ENCODE measurements around the gene MST1. TPM values are rescaled to one million over a fixed set of nuclear protein-coding genes. Genes with fewer than 3 reads are reported as not detected.

Gene MST1
- 1.1 and 1.3 TPM in 2 replicates for total RNA-seq (2012; rRNA removed)
- polyA plus RNA-seq (2012; rRNA removed) = 13.0 and 16.6 TPM in 2 replicates
- polyA plus RNA-seq (2012; cell fraction: cytosol; rRNA removed) = 2.9 and 4.5 TPM in 2 replicates
- polyA plus RNA-seq (2012; cell fraction: nucleus; rRNA removed; ENCODE audit: low replicate concordance) = 161 and 240 TPM in 2 replicates
- percentile 36 among the genes with signal in this experiment for Bru-seq, nascent RNA
- BruChase-seq, experiment 1, labeled RNA remaining after a 6-hour chase = percentile 49 among the genes with signal in this experiment
- percentile 42 among the genes with signal in this experiment for BruChase-seq, experiment 2, labeled RNA remaining after a 2-hour chase
- long read RNA-seq, partial matches to known transcripts = 3 of 9 reads
- long read RNA-seq, other reads (novel, unspliced or antisense) = 5 of 9 reads

DNA sequence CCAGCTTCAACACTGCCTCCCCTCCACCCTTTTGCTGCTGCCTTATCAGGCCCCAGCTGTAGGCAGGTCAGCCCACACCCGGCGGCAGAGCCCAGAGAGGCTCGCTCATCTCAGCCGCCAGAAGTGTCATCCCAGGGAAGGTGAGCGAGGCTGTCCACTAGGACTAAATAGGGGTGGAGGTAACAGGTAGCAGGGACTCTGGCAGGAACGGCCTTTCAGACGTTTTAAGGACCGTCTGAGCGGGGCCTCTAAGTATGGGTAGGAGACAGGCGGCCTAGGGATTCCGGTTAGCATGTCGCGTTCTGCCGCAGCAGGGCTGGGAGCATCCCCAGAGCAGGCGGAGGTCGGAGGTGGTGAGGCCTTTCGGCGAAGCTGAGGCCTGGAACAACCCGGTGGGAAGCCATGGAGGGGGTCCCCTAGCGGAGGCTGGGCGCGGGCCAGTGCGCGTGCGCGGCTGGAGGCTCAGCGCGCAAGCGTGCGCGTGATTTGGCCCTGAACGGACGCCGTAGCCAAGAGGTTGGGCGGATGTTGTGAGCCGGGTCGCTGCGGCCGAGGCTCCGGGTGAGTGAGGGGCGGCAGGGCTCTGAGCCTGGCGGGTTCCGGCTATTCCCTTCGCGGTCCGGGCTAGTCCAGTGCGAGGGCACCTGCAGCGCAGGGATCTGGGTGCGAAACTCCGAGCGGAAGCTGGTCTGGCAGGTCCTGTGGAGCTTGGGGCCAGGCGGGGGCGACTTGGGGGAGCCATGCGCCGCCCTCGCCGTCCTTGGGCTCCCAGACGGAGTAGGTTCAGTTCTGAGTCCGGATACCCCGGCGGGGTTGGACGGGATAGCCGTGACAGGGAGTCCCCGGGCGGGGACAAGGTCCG, at the start of gene MST1, which contains the start of gene RNF123:
MST1 (minus strand) TSS at position 429 of the 862 bp plus-strand sequence. CDS start 783 bp downstream, outside the sequence.
RNF123 (plus strand) TSS at position 512 of the 862 bp plus-strand sequence. CDS start 1,609 bp downstream, outside the sequence.
- ATAC-seq (ENCODE audit: low read depth) (peak; percentile 83), DNase-seq (peak; percentile 89)
- H3K4me1 ChIP-seq (ENCODE audit: control insufficient read depth, insufficient read depth, low read length) = peaks cover 2% of the 10 kb centered on the region; the same call in 1 of the 2 replicates
- peak within 1 kb of the TSS; percentile 92 for H4K5ac ChIP-seq (ENCODE audit: low read depth, low read length)
- dilution Hi-C loops (cut with HindIII; ENCODE audit: low sequenced_read_pairs, unreplicated experiment) = no loop called here
- peak within 1 kb of the TSS; percentile 66 for H4K91ac ChIP-seq (ENCODE audit: insufficient read depth, low read depth, low read length)
- H3K4me2 ChIP-seq (ENCODE audit: low read depth, low read length) = peak within 1 kb of the TSS; percentile 80
- no peak within 1 kb of the TSS for H2BK20ac ChIP-seq (ENCODE audit: low read depth, low read length)
- H3K9me3 ChIP-seq (ENCODE audit: control insufficient read depth, insufficient read depth, low read length) = no peaks in the 10 kb centered on the region
- H3K79me1 ChIP-seq (ENCODE audit: low read depth in 1 of 2, low read length in 2 of 2) = peaks cover under 1 to 28% of the 10 kb centered on the region in 2 experiments
- ChIA-PET CTCF (no interaction called here), POLR2A (ENCODE audit: unreplicated experiment) (no interaction called here)
- peak within 1 kb of the TSS; percentile 93 for H3K4ac ChIP-seq (ENCODE audit: low read depth, low read length)
- H2BK120ac ChIP-seq (ENCODE audit: low read depth, low read length) = 0 out of 2 replicates have a peak within 1 kb of the TSS, but pooled peaks have one; percentile 20
- peak within 1 kb of the TSS; percentile 65 for H2AK9ac ChIP-seq (replicated peaks; ENCODE audit: low read depth, low read length, poor library complexity)
- H3K56ac ChIP-seq (ENCODE audit: extremely low read depth, insufficient read depth, low read length) = peak within 1 kb of the TSS; percentile 55
- H3K4me3 ChIP-seq (ENCODE audit: insufficient read depth, low read depth, low read length) = peak within 1 kb of the TSS; percentile 79
- H3K36me3 ChIP-seq (ENCODE audit: control insufficient read depth, insufficient read depth, low read length) = peaks cover 4% of the 10 kb centered on the region
- 2% methylated on average over 35 of the region's 66 CpGs; no CpG with 5 or more reads in 1 of the 2 experiments for WGBS, 2 experiments (ENCODE audit: extremely low coverage in 2 of 2, insufficient read length in 1 of 2)
- H3K18ac ChIP-seq (ENCODE audit: low read depth, low read length) = 0 out of 2 replicates have a peak within 1 kb of the TSS, but pooled peaks have one; percentile 22
- in situ Hi-C loops (cut with MboI; ENCODE audit: low sequenced_read_pairs) = no loop called here
- H3K27ac ChIP-seq (ENCODE audit: insufficient read depth, low read length) = peak within 1 kb of the TSS; percentile 84
- peak within 1 kb of the TSS; percentile 69 for H2BK5ac ChIP-seq (ENCODE audit: low read depth, low read length, poor library complexity, severe bottlenecking)
- no peak within 1 kb of the TSS for H2BK15ac ChIP-seq (ENCODE audit: low read depth, low read length)
- H3K23ac ChIP-seq (ENCODE audit: low read depth, low read length) = peak within 1 kb of the TSS; percentile 67; the same call in 1 of the 2 replicates
- peak within 1 kb of the TSS; percentile 94 for H2AK5ac ChIP-seq (ENCODE audit: low read depth, low read length)
- no TSS peak for BruUV-seq (replicated peaks)
- H3K14ac ChIP-seq (replicated peaks; ENCODE audit: low read depth, low read length) = peak within 1 kb of the TSS; percentile 68
- peak within 1 kb of the TSS; percentile 93 for H2AFZ ChIP-seq (replicated peaks; ENCODE audit: low read length, poor library complexity)
- H4K8ac ChIP-seq (ENCODE audit: low read depth in 2 of 2, low read length in 2 of 2) = peak within 1 kb of the TSS; percentile 96 to 98
- H3K9ac ChIP-seq (ENCODE audit: low read depth, low read length) = peak within 1 kb of the TSS; percentile 89
- no peaks in the 10 kb centered on the region for H3K27me3 ChIP-seq (ENCODE audit: control insufficient read depth, insufficient read depth, low read length)
- intact Hi-C loops (cut with micrococcal nuclease) = no loop called here
- H4K20me1 ChIP-seq (ENCODE audit: insufficient read depth, low read length) = no peaks in the 10 kb centered on the region
- no peaks in the 10 kb centered on the region for H3K9me1 ChIP-seq (ENCODE audit: insufficient read depth, low read length)
- TF ChIP-seq CEBPB (IDR thresholded peaks at IDR 0.05; ENCODE audit: low read depth, low read length) (no peak), RFX5 (IDR thresholded peaks at IDR 0.05; ENCODE audit: low read depth, low read length) (no peak), MAZ (IDR thresholded peaks at IDR 0.05; ENCODE audit: borderline replicate concordance, low read depth, low read length) (peak; percentile 68; the same call in 1 of the 2 replicates), RAD21 (IDR thresholded peaks at IDR 0.05; ENCODE audit: low read length) (no peak), NFE2L2 (IDR thresholded peaks at IDR 0.05; ENCODE audit: low read depth, low read length) (no peak), MXI1 (IDR thresholded peaks at IDR 0.05; ENCODE audit: borderline replicate concordance, low read depth, low read length) (0 out of 2 replicates have a peak, but pooled peaks have one; percentile 26), SMC3 (IDR thresholded peaks at IDR 0.05; ENCODE audit: low read depth, low read length) (no peak), MAFK (IDR thresholded peaks at IDR 0.05; ENCODE audit: low read depth, low read length) (no peak), FOS (IDR thresholded peaks at IDR 0.05; ENCODE audit: low read depth, low read length) (no peak), BHLHE40 (IDR thresholded peaks at IDR 0.05; ENCODE audit: low read depth, low read length) (no peak), POLR2A (IDR thresholded peaks at IDR 0.05; ENCODE audit: low read depth, low read length) (no peak)
- TF ChIP-seq, protein P1, sequence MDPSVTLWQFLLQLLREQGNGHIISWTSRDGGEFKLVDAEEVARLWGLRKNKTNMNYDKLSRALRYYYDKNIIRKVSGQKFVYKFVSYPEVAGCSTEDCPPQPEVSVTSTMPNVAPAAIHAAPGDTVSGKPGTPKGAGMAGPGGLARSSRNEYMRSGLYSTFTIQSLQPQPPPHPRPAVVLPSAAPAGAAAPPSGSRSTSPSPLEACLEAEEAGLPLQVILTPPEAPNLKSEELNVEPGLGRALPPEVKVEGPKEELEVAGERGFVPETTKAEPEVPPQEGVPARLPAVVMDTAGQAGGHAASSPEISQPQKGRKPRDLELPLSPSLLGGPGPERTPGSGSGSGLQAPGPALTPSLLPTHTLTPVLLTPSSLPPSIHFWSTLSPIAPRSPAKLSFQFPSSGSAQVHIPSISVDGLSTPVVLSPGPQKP (IDR thresholded peaks at IDR 0.05; ENCODE audit: borderline replicate concordance, low read depth, low read length) = no peak
- TF ChIP-seq, protein P2, sequence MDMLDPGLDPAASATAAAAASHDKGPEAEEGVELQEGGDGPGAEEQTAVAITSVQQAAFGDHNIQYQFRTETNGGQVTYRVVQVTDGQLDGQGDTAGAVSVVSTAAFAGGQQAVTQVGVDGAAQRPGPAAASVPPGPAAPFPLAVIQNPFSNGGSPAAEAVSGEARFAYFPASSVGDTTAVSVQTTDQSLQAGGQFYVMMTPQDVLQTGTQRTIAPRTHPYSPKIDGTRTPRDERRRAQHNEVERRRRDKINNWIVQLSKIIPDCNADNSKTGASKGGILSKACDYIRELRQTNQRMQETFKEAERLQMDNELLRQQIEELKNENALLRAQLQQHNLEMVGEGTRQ (IDR thresholded peaks at IDR 0.05; ENCODE audit: low read depth, low read length) = no peak
